ENCODE results near the gene FBLN1. TPM values are rescaled to one million over a fixed set of nuclear protein-coding genes. Genes with fewer than 3 reads are reported as not detected.
A peak's percentile ranks its signal among the peaks of the same experiment; 100 is the strongest.

The FBLN1 gene
- total RNA-seq, 1 experiment from 2014 or later = 183 TPM

DNA sequence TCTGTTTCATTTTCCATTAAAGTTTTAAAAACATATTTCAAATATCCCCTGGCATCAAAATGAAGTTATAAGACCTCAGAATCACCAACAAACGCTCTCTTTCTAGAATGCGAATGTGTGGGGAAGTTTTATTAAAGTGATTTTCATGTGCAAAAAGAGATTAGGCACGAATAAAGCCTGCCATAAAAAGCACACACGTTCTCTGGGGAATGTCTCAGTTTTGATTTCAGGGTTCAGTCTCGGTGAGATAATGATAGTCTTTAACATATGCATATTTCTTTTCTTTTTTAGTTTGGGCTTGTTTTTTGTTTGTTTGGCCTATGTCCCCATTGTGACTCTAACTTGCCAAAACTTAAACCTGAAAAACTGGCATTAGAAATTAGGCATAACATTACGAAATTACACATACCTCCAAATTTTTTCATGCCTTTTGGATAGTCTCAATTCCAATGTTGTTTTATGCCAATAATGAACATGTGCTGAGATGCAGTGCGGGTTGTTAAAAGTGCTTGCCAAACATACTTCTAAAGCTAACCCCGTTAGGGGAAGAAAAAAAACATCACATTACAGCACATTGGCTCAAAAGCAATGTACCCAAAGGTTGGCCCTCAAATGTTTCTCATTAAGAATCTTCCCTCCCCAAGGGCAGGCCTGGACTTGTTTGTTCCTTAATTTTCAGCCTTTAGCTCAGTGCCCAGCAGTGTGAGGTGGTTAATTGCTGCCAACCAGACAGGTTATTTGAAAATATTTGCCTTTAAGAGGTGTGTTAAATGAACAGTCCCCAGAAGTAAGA, 33.2 kb upstream of the FBLN1 start:
- H3K36me3 Mint-ChIP-seq = peaks cover 17% of the 10 kb centered on the region
- no peak for DNase-seq (ENCODE audit: low spot score)
- no peak for ATAC-seq
- POLR2A ChIA-PET = interaction anchor here (0.5 kb wide), 1 partner anchor 26 kb away, joined by 7 read pairs; no protein-coding TSS in a partner anchor
- H3K9me3 Mint-ChIP-seq = peaks cover 19% of the 10 kb centered on the region
- TF ChIP-seq CREB1 (CRISPR knock-in tag; IDR thresholded peaks at IDR 0.05) (no peak), ETV6 (CRISPR knock-in tag; IDR thresholded peaks at IDR 0.05) (no peak), ZNF396 (CRISPR knock-in tag; IDR thresholded peaks at IDR 0.05; ENCODE audit: borderline replicate concordance) (no peak), ZNF219 (CRISPR knock-in tag; IDR thresholded peaks at IDR 0.05; ENCODE audit: borderline replicate concordance) (no peak), CDX4 (CRISPR knock-in tag; IDR thresholded peaks at IDR 0.05; ENCODE audit: borderline replicate concordance) (no peak), ZNF512 (CRISPR knock-in tag; IDR thresholded peaks at IDR 0.05; ENCODE audit: borderline replicate concordance) (no peak), NFYB (CRISPR knock-in tag; conservative IDR thresholded peaks at IDR 0.05; ENCODE audit: low read depth) (no peak), GRHL2 (CRISPR knock-in tag; IDR thresholded peaks at IDR 0.05; ENCODE audit: insufficient replicate concordance, severe bottlenecking) (no peak), ARID4B (CRISPR knock-in tag; IDR thresholded peaks at IDR 0.05; ENCODE audit: borderline replicate concordance) (no peak), FOXP4 (CRISPR knock-in tag; IDR thresholded peaks at IDR 0.05) (no peak), JUN (CRISPR knock-in tag; IDR thresholded peaks at IDR 0.05) (no peak), TEAD1 (CRISPR knock-in tag; IDR thresholded peaks at IDR 0.05) (no peak), PRDM15 (CRISPR knock-in tag; IDR thresholded peaks at IDR 0.05) (no peak), SP1 (CRISPR knock-in tag; conservative IDR thresholded peaks at IDR 0.05) (no peak)
- TF ChIP-seq, protein P1, sequence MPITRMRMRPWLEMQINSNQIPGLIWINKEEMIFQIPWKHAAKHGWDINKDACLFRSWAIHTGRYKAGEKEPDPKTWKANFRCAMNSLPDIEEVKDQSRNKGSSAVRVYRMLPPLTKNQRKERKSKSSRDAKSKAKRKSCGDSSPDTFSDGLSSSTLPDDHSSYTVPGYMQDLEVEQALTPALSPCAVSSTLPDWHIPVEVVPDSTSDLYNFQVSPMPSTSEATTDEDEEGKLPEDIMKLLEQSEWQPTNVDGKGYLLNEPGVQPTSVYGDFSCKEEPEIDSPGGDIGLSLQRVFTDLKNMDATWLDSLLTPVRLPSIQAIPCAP (CRISPR knock-in tag; IDR thresholded peaks at IDR 0.05) = no peak
- TF ChIP-seq, protein P2, sequence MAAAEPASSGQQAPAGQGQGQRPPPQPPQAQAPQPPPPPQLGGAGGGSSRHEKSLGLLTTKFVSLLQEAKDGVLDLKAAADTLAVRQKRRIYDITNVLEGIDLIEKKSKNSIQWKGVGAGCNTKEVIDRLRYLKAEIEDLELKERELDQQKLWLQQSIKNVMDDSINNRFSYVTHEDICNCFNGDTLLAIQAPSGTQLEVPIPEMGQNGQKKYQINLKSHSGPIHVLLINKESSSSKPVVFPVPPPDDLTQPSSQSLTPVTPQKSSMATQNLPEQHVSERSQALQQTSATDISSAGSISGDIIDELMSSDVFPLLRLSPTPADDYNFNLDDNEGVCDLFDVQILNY (CRISPR knock-in tag; IDR thresholded peaks at IDR 0.05) = no peak
- CTCF ChIA-PET = interaction anchor here (0.9 to 1.5 kb wide), 4 partner anchors 8 to 260 kb away, joined by 4 to 5 read pairs (median 4); no protein-coding TSS in a partner anchor
- H3K4me3 Mint-ChIP-seq = no peak overlapping the region
- peaks cover 5% of the 10 kb centered on the region; the same call in 1 of the 2 replicates for H3K27me3 Mint-ChIP-seq (ENCODE audit: low read depth)
- H3K4me1 Mint-ChIP-seq = peaks cover 39% of the 10 kb centered on the region
- 0 out of 2 replicates have a peak overlapping the region, but pooled peaks have one; percentile 14 for H3K27ac Mint-ChIP-seq
